ENCODE results near the gene SH3BGR.
"Not testable (repeated sequence)": the region's sequence is repeated elsewhere in the genome, so short reads cannot be mapped to it uniquely, and the experiment has no call there.

SH3BGR gene

GRCh38 chr21:39531064-39531463 lies 79.3 kb downstream of the SH3BGR start:
- Histone ChIP-seq H3K27ac (no peak overlapping the region), H3K4me2 (no peak overlapping the region), H3K9me3 (replicated peaks in 1 of 11) (peaks cover 0 to 6% (median 0%) of the 10 kb centered on the region in 11 experiments; a peak in 1 of 22 replicates), H3K4me1 (peaks cover 14 to 26% (median 20%) of the 10 kb centered on the region in 10 experiments; a peak in 19 of 20 replicates), H3K27me3 (no peaks in the 10 kb centered on the region), H3K9ac (no peak overlapping the region), H3K4me3 (no peak overlapping the region), H4K20me1 (no peaks in the 10 kb centered on the region), H3K36me3 (no peaks in the 10 kb centered on the region)
- no peak for TF ChIP-seq Cebpa-rat (IDR thresholded peaks at IDR 0.05)

- no peak for TF ChIP-seq Cebpa-rat (IDR thresholded peaks at IDR 0.05)
Measured at GRCh38 chr21:39531840-39532239, 80.1 kb downstream of the SH3BGR start.

GRCh38 chr21:39533545-39534380 lies 82.0 kb downstream of the SH3BGR start:
- Histone ChIP-seq H3K27me3 (no peaks in the 10 kb centered on the region), H3K4me2 (no peak overlapping the region), H3K4me1 (peaks cover 0 to 6% (median 2%) of the 10 kb centered on the region in 10 experiments; a peak in 17 of 20 replicates), H4K20me1 (no peaks in the 10 kb centered on the region), H3K4me3 (no peak overlapping the region), H3K9me3 (replicated peaks in 1 of 11) (peaks cover 6 to 29% (median 16%) of the 10 kb centered on the region in 11 experiments), H3K27ac (no peak overlapping the region), H3K36me3 (no peaks in the 10 kb centered on the region), H3K9ac (no peak overlapping the region)
- TF ChIP-seq Cebpa-rat (IDR thresholded peaks at IDR 0.05): no peak

More at GRCh38 chr21:39531840-39532239, 80.1 kb downstream of the SH3BGR start:
- H3K36me3 ChIP-seq: no peaks in the 10 kb centered on the region
- H3K4me2 ChIP-seq: no peak overlapping the region
- H3K4me1 ChIP-seq: peaks cover 14 to 25% (median 20%) of the 10 kb centered on the region in 10 experiments; a peak in 19 of 20 replicates
- no peak overlapping the region for H3K4me3 ChIP-seq
- H4K20me1 ChIP-seq: no peaks in the 10 kb centered on the region
- H3K27me3 ChIP-seq: no peaks in the 10 kb centered on the region
- H3K9ac ChIP-seq: no peak overlapping the region
- peaks cover 0 to 13% (median 0%) of the 10 kb centered on the region in 11 experiments; a peak in 3 of 22 replicates for H3K9me3 ChIP-seq (replicated peaks in 1 of 11)
- H3K27ac ChIP-seq: no peak overlapping the region

GRCh38 chr21:39535646-39536437 lies 84.1 kb downstream of the SH3BGR start:
- H3K36me3 ChIP-seq: no peaks in the 10 kb centered on the region
- TF ChIP-seq Cebpa-rat (IDR thresholded peaks at IDR 0.05): no peak
- no peak overlapping the region for H3K4me2 ChIP-seq
- no peaks in the 10 kb centered on the region for H3K27me3 ChIP-seq
- no peak overlapping the region for H3K4me3 ChIP-seq
- no peak overlapping the region for H3K9ac ChIP-seq
- H3K27ac ChIP-seq: no peak overlapping the region
- peaks cover 0 to 14% (median 8%) of the 10 kb centered on the region in 10 experiments; a peak in 10 of 20 replicates for H3K4me1 ChIP-seq
- H3K9me3 ChIP-seq (replicated peaks in 1 of 11): peaks cover 27 to 50% (median 37%) of the 10 kb centered on the region in 11 experiments
- H4K20me1 ChIP-seq: no peaks in the 10 kb centered on the region

- H3K4me1 ChIP-seq: peaks cover 0 to 16% (median 8%) of the 10 kb centered on the region in 10 experiments; a peak in 10 of 20 replicates
- no peaks in the 10 kb centered on the region for H4K20me1 ChIP-seq
- no peak overlapping the region for H3K9ac ChIP-seq
- H3K4me3 ChIP-seq: no peak overlapping the region
- no peaks in the 10 kb centered on the region for H3K36me3 ChIP-seq
- no peak overlapping the region for H3K4me2 ChIP-seq
- H3K27ac ChIP-seq: no peak overlapping the region
- TF ChIP-seq Cebpa-rat (IDR thresholded peaks at IDR 0.05): no peak
- peaks cover 37 to 60% (median 47%) of the 10 kb centered on the region in 11 experiments for H3K9me3 ChIP-seq (replicated peaks in 1 of 11)
- no peaks in the 10 kb centered on the region for H3K27me3 ChIP-seq
Measured at GRCh38 chr21:39536835-39537234, 85.1 kb downstream of the SH3BGR start.

GRCh38 chr21:39537571-39537970 lies 85.8 kb downstream of the SH3BGR start:
- H3K4me1 ChIP-seq: peaks cover 0 to 16% (median 8%) of the 10 kb centered on the region in 10 experiments; a peak in 10 of 20 replicates
- H4K20me1 ChIP-seq: no peaks in the 10 kb centered on the region
- H3K27ac ChIP-seq: no peak overlapping the region
- H3K4me3 ChIP-seq: no peak overlapping the region
- no peak for TF ChIP-seq Cebpa-rat (IDR thresholded peaks at IDR 0.05)
- H3K9me3 ChIP-seq (replicated peaks in 1 of 11): peaks cover 44 to 67% (median 54%) of the 10 kb centered on the region in 11 experiments
- no peaks in the 10 kb centered on the region for H3K36me3 ChIP-seq
- H3K4me2 ChIP-seq: no peak overlapping the region
- H3K27me3 ChIP-seq: no peaks in the 10 kb centered on the region
- H3K9ac ChIP-seq: no peak overlapping the region

- H3K4me1 ChIP-seq: peaks cover 0 to 16% (median 8%) of the 10 kb centered on the region in 10 experiments; a peak in 10 of 20 replicates
- no peaks in the 10 kb centered on the region for H4K20me1 ChIP-seq
- no peak overlapping the region for H3K27ac ChIP-seq
- H3K27me3 ChIP-seq: no peaks in the 10 kb centered on the region
- H3K4me2 ChIP-seq: no peak overlapping the region
- no peaks in the 10 kb centered on the region for H3K36me3 ChIP-seq
- no peak overlapping the region for H3K9ac ChIP-seq
- H3K9me3 ChIP-seq (replicated peaks in 1 of 11): peaks cover 48 to 77% (median 63%) of the 10 kb centered on the region in 11 experiments
- no peak overlapping the region for H3K4me3 ChIP-seq
- TF ChIP-seq Cebpa-rat (IDR thresholded peaks at IDR 0.05): no peak
Measured at GRCh38 chr21:39538453-39539042, 86.8 kb downstream of the SH3BGR start.

- not testable (repeated sequence) for H3K27ac ChIP-seq, H3K27me3 ChIP-seq, H3K9ac ChIP-seq, H4K20me1 ChIP-seq, H3K4me3 ChIP-seq, H3K36me3 ChIP-seq
- Histone ChIP-seq H3K4me2 (peak overlapping the region in 7 of 11 experiments; percentile 28 to 54 (median 40); a peak in 13 of 22 replicates), H3K4me1 (peaks cover 0 to 16% (median 8%) of the 10 kb centered on the region in 10 experiments; a peak in 10 of 20 replicates), H3K9me3 (replicated peaks in 1 of 11) (peaks cover 54 to 83% (median 65%) of the 10 kb centered on the region in 11 experiments)
Measured at GRCh38 chr21:39540367-39540766, 88.6 kb downstream of the SH3BGR start.

GRCh38 chr21:39542736-39543135 lies 91.0 kb downstream of the SH3BGR start:
- no peak overlapping the region for H3K4me2 ChIP-seq
- no peaks in the 10 kb centered on the region for H4K20me1 ChIP-seq
- peaks cover 0 to 16% (median 8%) of the 10 kb centered on the region in 10 experiments; a peak in 10 of 20 replicates for H3K4me1 ChIP-seq
- peaks cover 54 to 84% (median 73%) of the 10 kb centered on the region in 11 experiments for H3K9me3 ChIP-seq (replicated peaks in 1 of 11)
- H3K4me3 ChIP-seq: no peak overlapping the region
- no peak overlapping the region for H3K9ac ChIP-seq
- no peaks in the 10 kb centered on the region; a peak in 1 of 22 replicates for H3K36me3 ChIP-seq
- no peak overlapping the region for H3K27ac ChIP-seq
- no peak for TF ChIP-seq Cebpa-rat (IDR thresholded peaks at IDR 0.05)
- no peaks in the 10 kb centered on the region for H3K27me3 ChIP-seq

Measured in BLaER1 treated with 17β-estradiol and CSF1 and Interleukin-3, amounts not matched to agents 10 nM and 100 nM (cell line).